Stimulated activated CD4-positive, alpha-beta T cell treated with anti-CD3 and anti-CD28 coated beads, Interleukin-2, amount 100 ng/mL, for 24 hours (primary cell): ENCODE results near the gene USP40.

Experiments used
- DNase-seq, 2 donors: peaks; one replicate each; pipeline ENCODE4 v3.0.0-alpha.2; 2020

USP40 gene

GRCh38 chr2:233474308-233475160, 92.0 kb downstream of the USP40 start:
- no peak for DNase-seq

GRCh38 chr2:233473878-233474277, 92.7 kb downstream of the USP40 start:
- no peak for DNase-seq

GRCh38 chr2:233473386-233473791, 93.2 kb downstream of the USP40 start:
- no peak for DNase-seq

GRCh38 chr2:233471291-233472035, 95.1 kb downstream of the USP40 start:
- DNase-seq = no peak

GRCh38 chr2:233470839-233471238, 95.7 kb downstream of the USP40 start:
- DNase-seq = no peak

GRCh38 chr2:233470011-233470687, 96.4 kb downstream of the USP40 start:
- DNase-seq = no peak

GRCh38 chr2:233469261-233470010, 97.1 kb downstream of the USP40 start:
- no peak for DNase-seq

- DNase-seq = no peak
These were observed 97.9 kb downstream of the USP40 start for GRCh38 chr2:233468741-233469110.

- no peak for DNase-seq
These were observed 98.4 kb downstream of the USP40 start for GRCh38 chr2:233468047-233468740.

- no peak for DNase-seq
These were observed 99.5 kb downstream of the USP40 start for GRCh38 chr2:233466991-233467603.

- DNase-seq = no peak
These were observed 101.9 kb downstream of the USP40 start for GRCh38 chr2:233464531-233465240.

- no peak for DNase-seq
These were observed 102.5 kb downstream of the USP40 start for GRCh38 chr2:233464056-233464455.

- DNase-seq = no peak
These were observed 103.0 kb downstream of the USP40 start for GRCh38 chr2:233463586-233463985.

GRCh38 chr2:233462826-233463470, 103.6 kb downstream of the USP40 start:
- DNase-seq = no peak

- no peak for DNase-seq
These were observed 104.3 kb downstream of the USP40 start for GRCh38 chr2:233462202-233462785.

- DNase-seq = no peak
These were observed 105.1 kb downstream of the USP40 start for GRCh38 chr2:233461481-233461891.

GRCh38 chr2:233460726-233461441, 105.7 kb downstream of the USP40 start:
- DNase-seq = no peak

GRCh38 chr2:233459426-233459825, 107.2 kb downstream of the USP40 start:
- DNase-seq = no peak

GRCh38 chr2:233458826-233459225, 107.8 kb downstream of the USP40 start:
- DNase-seq = no peak
